K562 (cell line): ENCODE data around the gene CBX1. TPM values are rescaled to one million over a fixed set of nuclear protein-coding genes. Genes with fewer than 3 reads are reported as not detected.

Experiments
- BACH1 ChIP-seq: fragments of 200-800 bp; sonication (Bioruptor generic); IDR thresholded peaks from 2 replicates; pipeline ENCODE4 v1.6.1; 2016; ENCODE audit warnings: missing genetic modification characterization, missing compliant biosample characterization
- BCOR ChIP-seq: fragments of 450-650 bp; IDR thresholded peaks from 2 replicates; pipeline ENCODE4 v1.6.1; 2016
- CC2D1A ChIP-seq: fragments of 450-650 bp; IDR thresholded peaks from 2 replicates; pipeline ENCODE4 v1.6.1; 2017; ENCODE audit warnings: mild to moderate bottlenecking
- DNMT1 ChIP-seq: fragments of 450-650 bp; IDR thresholded peaks from 2 replicates; pipeline ENCODE4 v1.6.1; 2016; ENCODE audit warnings: antibody characterized with exemption, mild to moderate bottlenecking
- GABPB2 ChIP-seq: fragments of 250-450 bp; sonication (Bioruptor Pico); conservative IDR thresholded peaks from 2 replicates; pipeline ENCODE4 v1.5.1; 2021; ENCODE audit warnings: mild to moderate bottlenecking
- HNRNPUL1 ChIP-seq: fragments of 200-400 bp; formaldehyde crosslinking; IDR thresholded peaks from 2 replicates; pipeline ENCODE4 v1.6.1; 2017; ENCODE audit warnings: low read length
- HSF4 ChIP-seq: fragments of 250-450 bp; sonication (Bioruptor Pico); IDR thresholded peaks from 2 replicates; pipeline ENCODE4 v2.1.2; 2022; ENCODE audit warnings: mild to moderate bottlenecking, moderate library complexity, borderline replicate concordance
- JUNB ChIP-seq: fragments of 450-650 bp; formaldehyde crosslinking; conservative IDR thresholded peaks from 2 replicates; pipeline ENCODE4 v1.4.0; 2020; ENCODE audit warnings: mild to moderate bottlenecking
- KLF1 ChIP-seq: fragments of 450-650 bp; IDR thresholded peaks from 2 replicates; pipeline ENCODE4 v1.6.1; 2016; ENCODE audit warnings: missing genetic modification characterization, missing compliant biosample characterization
- L3MBTL2 ChIP-seq: fragments of 450-650 bp; IDR thresholded peaks from 2 replicates; pipeline ENCODE4 v1.6.1; 2016; ENCODE audit warnings: mild to moderate bottlenecking, moderate library complexity
- LARP7 ChIP-seq: fragments of 450-650 bp; IDR thresholded peaks from 2 replicates; pipeline ENCODE4 v1.6.1; 2016
- MBD2 ChIP-seq: sonication (generic); IDR thresholded peaks from 2 replicates; pipeline ENCODE4 v1.6.1; 2016; ENCODE audit warnings: low read depth, borderline replicate concordance
- MEF2D ChIP-seq: conservative IDR thresholded peaks from 2 replicates; pipeline ENCODE4 v1.6.1; 2016; ENCODE audit warnings: low read depth, missing genetic modification characterization, missing compliant biosample characterization
- MEIS2 ChIP-seq: fragments of 450-650 bp; IDR thresholded peaks from 2 replicates; pipeline ENCODE4 v1.6.1; 2014; ENCODE audit warnings: mild to moderate bottlenecking; ENCODE audit not compliant: partially characterized antibody
- MTA1 ChIP-seq: fragments of 450-650 bp; IDR thresholded peaks from 2 replicates; pipeline ENCODE4 v1.6.1; 2017; ENCODE audit warnings: borderline replicate concordance
- MTA3 ChIP-seq: fragments of 450-650 bp; formaldehyde crosslinking; IDR thresholded peaks from 2 replicates; pipeline ENCODE4 v1.6.1; 2017; ENCODE audit warnings: mild to moderate bottlenecking, borderline replicate concordance
- NFRKB ChIP-seq: fragments of 450-650 bp; IDR thresholded peaks from 2 replicates; pipeline ENCODE4 v1.6.1; 2016; ENCODE audit warnings: low read depth
- NFYB ChIP-seq: IDR thresholded peaks from 2 replicates; pipeline ENCODE4 v1.6.1; 2011; ENCODE audit warnings: mild to moderate bottlenecking, moderate library complexity; ENCODE audit not compliant: insufficient read length; ENCODE audit errors: extremely low read depth
- PHB ChIP-seq: fragments of 250-450 bp; sonication (Bioruptor Pico); IDR thresholded peaks from 2 replicates; pipeline ENCODE4 v1.5.0; 2021
- PTRF ChIP-seq: fragments of 450-650 bp; IDR thresholded peaks from 2 replicates; pipeline ENCODE4 v1.6.1; 2016; ENCODE audit warnings: mild to moderate bottlenecking, missing genetic modification characterization, missing compliant biosample characterization
- SMARCA5 ChIP-seq: fragments of 450-650 bp; IDR thresholded peaks from 2 replicates; pipeline ENCODE4 v1.6.1; 2016
- SMARCB1 ChIP-seq: IDR thresholded peaks from 2 replicates; pipeline ENCODE4 v1.6.1; 2011; ENCODE audit warnings: improper control_type of control experiment, low read depth; ENCODE audit not compliant: insufficient read length
- SMARCE1 ChIP-seq: fragments of 450-650 bp; IDR thresholded peaks from 2 replicates; pipeline ENCODE4 v1.7.1; 2016; ENCODE audit warnings: mild to moderate bottlenecking
- STAG1 ChIP-seq: sonication (generic); formaldehyde crosslinking; IDR thresholded peaks from 2 replicates; pipeline ENCODE4 v1.5.0; 2020; ENCODE audit warnings: missing genetic modification reagents, borderline replicate concordance
- TBP ChIP-seq: optimal IDR thresholded peaks from 2 replicates; pipeline ENCODE3; 2011; ENCODE audit warnings: low read depth, low read length, improper control_type of control experiment
- TGIF2 ChIP-seq: sonication (generic); formaldehyde crosslinking; IDR thresholded peaks from 2 replicates; pipeline ENCODE4 v1.8.1; 2022; ENCODE audit warnings: mild to moderate bottlenecking, missing genetic modification reagents, moderate library complexity
- ZBTB8A ChIP-seq: fragments of 450-650 bp; IDR thresholded peaks from 2 replicates; pipeline ENCODE4 v1.6.1; 2018; ENCODE audit warnings: mild to moderate bottlenecking, moderate library complexity; ENCODE audit not compliant: partially characterized antibody
- ZC3H4 ChIP-seq: sonication (generic); formaldehyde crosslinking; IDR thresholded peaks from 2 replicates; pipeline ENCODE4 v1.9.0; 2021; ENCODE audit warnings: missing genetic modification reagents, borderline replicate concordance
- ZFP1 ChIP-seq: fragments of 450-650 bp; formaldehyde crosslinking; IDR thresholded peaks from 2 replicates; pipeline ENCODE4 v1.4.0; 2020; ENCODE audit warnings: mild to moderate bottlenecking, mixed read lengths
- ZNF232 ChIP-seq: sonication (generic); formaldehyde crosslinking; IDR thresholded peaks from 2 replicates; pipeline ENCODE4 v1.8.0; 2022; ENCODE audit warnings: mild to moderate bottlenecking, missing genetic modification reagents
- polyA plus RNA-seq, 8 experiments: library from polyadenylated mRNA; depleted of rRNA in 4 of 8; stranded (reverse) in 5 of 8; unstranded in 3 of 8; fragments of >200 nt; fragmentation: Nextera tagmentation in 2 of 8; fragmentation: Illumina TruSeq in 1 of 8; extraction: Ambion mirVana in 2 of 8; extraction: Trizol in 1 of 8; gene quantifications; 2 replicates each; pipeline versions ENCODE4 v1.2.1 to v1.2.3, GENCODE V29; 2011 to 2014; ENCODE audit warnings: inconsistent platforms in 1 of 8, missing spikeins in 1 of 8
- total RNA-seq, 7 experiments: library from RNA; depleted of rRNA in 6 of 7; stranded (reverse); fragments of >200 nt in 6 of 7; fragmentation: Illumina TruSeq in 2 of 7; extraction: Trizol in 2 of 7; gene quantifications; 2 replicates each; pipeline versions ENCODE4 v1.2.1 to v1.2.3, GENCODE V29; 2011 to 2021; ENCODE audit warnings: low replicate concordance in 1 of 7
- TF ChIP-seq, protein P1 (sequence below): sonication (generic); formaldehyde crosslinking; IDR thresholded peaks from 2 replicates; pipeline ENCODE4 v1.8.1; 2023; ENCODE audit warnings: mild to moderate bottlenecking, missing genetic modification reagents, moderate library complexity
- TF ChIP-seq, protein P2 (sequence below): fragments of 200-800 bp; sonication (Bioruptor generic); IDR thresholded peaks from 2 replicates; pipeline ENCODE4 v1.6.1; 2017; ENCODE audit warnings: missing genetic modification characterization, missing compliant biosample characterization

Gene CBX1
- total and polyA plus RNA-seq, 9 of the 15 experiments (the other 6 are each of a cell fraction or from before 2014, with no cell fraction given), result 10.6 to 95.7 (median 52.7) TPM

DNA sequence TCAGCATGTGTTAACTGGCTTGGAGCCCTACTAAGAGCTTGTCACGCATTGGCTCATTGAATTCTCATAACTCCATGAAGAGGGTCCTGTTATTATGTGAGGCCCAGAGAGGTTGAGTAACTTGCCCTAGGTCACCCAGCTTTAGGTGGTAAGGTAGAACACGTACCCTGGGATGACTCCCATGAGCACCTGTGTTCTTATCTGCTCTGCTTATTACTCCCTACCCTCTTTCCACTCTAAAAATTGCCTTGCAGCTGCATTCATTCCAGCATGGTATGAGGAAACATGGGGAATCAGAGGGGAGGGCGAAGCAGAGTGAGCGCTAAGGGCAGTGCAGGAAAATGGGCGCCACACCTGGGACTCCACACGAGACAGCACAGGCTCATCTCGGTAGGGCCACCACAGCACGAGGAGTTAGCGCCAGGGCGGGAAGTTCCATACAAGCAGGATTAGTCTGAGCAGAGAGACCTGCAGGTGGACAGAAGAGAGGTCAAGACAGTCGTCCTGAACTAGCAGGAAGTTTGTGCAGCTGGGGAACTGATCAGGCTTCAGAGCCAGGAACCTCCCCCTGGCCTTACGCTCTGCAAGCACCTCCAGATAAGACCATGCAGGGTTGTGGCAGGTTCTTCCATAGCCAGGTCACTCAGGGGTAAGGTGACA is 73.8 kb downstream of the CBX1 start (continued):
- TF ChIP-seq TGIF2 (CRISPR knock-in tag) (no peak), SMARCB1 (no peak), SMARCA5 (peak; percentile 31; the same call in 1 of the 2 replicates), L3MBTL2 (0 out of 2 replicates have a peak, but pooled peaks have one; percentile 16), MTA3 (no peak), HNRNPUL1 (no peak), BCOR (peak; percentile 93), MEF2D (tag) (no peak), ZNF232 (CRISPR knock-in tag) (no peak), NFRKB (no peak), GABPB2 (no peak), PTRF (tag) (no peak), MEIS2 (peak; percentile 36), TBP (peak; percentile 10), STAG1 (no peak), PHB (CRISPR knock-in tag) (no peak), KLF1 (tag) (no peak), ZFP1 (CRISPR knock-in tag) (no peak), ZBTB8A (no peak), DNMT1 (no peak), JUNB (CRISPR knock-in tag) (no peak), BACH1 (no peak), ZC3H4 (no peak), LARP7 (no peak), MBD2 (no peak), SMARCE1 (no peak), NFYB (no peak), HSF4 (CRISPR knock-in tag) (no peak), CC2D1A (no peak), MTA1 (no peak)
- TF ChIP-seq, protein P1, sequence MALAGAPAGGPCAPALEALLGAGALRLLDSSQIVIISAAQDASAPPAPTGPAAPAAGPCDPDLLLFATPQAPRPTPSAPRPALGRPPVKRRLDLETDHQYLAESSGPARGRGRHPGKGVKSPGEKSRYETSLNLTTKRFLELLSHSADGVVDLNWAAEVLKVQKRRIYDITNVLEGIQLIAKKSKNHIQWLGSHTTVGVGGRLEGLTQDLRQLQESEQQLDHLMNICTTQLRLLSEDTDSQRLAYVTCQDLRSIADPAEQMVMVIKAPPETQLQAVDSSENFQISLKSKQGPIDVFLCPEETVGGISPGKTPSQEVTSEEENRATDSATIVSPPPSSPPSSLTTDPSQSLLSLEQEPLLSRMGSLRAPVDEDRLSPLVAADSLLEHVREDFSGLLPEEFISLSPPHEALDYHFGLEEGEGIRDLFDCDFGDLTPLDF (CRISPR knock-in tag), result no peak
- TF ChIP-seq, protein P2, sequence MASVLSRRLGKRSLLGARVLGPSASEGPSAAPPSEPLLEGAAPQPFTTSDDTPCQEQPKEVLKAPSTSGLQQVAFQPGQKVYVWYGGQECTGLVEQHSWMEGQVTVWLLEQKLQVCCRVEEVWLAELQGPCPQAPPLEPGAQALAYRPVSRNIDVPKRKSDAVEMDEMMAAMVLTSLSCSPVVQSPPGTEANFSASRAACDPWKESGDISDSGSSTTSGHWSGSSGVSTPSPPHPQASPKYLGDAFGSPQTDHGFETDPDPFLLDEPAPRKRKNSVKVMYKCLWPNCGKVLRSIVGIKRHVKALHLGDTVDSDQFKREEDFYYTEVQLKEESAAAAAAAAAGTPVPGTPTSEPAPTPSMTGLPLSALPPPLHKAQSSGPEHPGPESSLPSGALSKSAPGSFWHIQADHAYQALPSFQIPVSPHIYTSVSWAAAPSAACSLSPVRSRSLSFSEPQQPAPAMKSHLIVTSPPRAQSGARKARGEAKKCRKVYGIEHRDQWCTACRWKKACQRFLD, result no peak
